ENCODE results near the gene IFT57. TPM values are rescaled to one million over a fixed set of nuclear protein-coding genes. Genes with fewer than 3 reads are reported as not detected.

The IFT57 gene
- total RNA-seq, 1 experiment from 2014 or later: 17.6 TPM

DNA sequence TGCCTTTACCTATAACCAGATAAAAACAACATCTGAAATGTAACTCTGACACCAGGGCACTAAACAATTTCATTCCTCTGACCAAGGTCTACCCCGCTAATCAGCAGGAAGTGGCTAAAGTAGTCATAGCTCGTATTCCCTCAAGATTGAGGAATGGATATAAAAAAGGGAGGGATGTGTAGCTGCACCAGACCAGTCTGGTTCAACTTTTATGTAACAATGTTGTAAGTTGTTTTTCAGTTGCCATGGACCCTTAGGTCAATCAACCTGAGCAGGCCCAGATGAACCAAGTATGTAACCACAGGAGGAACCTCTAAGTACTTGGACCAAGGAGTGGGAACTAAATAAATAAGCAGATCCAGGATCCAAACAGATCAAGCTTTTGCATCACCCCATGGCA, 28.4 kb upstream of the IFT57 start:
- no peak for DNase-seq
- H3K27me3 ChIP-seq (replicated peaks; ENCODE audit: control insufficient read depth, insufficient read depth, low read length): no peaks in the 10 kb centered on the region
- H3K27ac Mint-ChIP-seq (ENCODE audit: unreplicated experiment): no peak overlapping the region
- peaks cover 7% of the 10 kb centered on the region for H3K4me1 Mint-ChIP-seq (ENCODE audit: low read depth, unreplicated experiment)
- BruUV-seq (replicated peaks): no TSS peak
- POLR2A ChIA-PET: no interaction called here
- peaks cover 10% of the 10 kb centered on the region for H3K9me3 Mint-ChIP-seq (ENCODE audit: unreplicated experiment)
- intact Hi-C loops (cut with micrococcal nuclease; ENCODE audit: unreplicated experiment): no loop called here
- H3K36me3 Mint-ChIP-seq (ENCODE audit: insufficient read depth, unreplicated experiment): peaks cover 5% of the 10 kb centered on the region
- H3K27me3 Mint-ChIP-seq (ENCODE audit: insufficient read depth, unreplicated experiment): no peaks in the 10 kb centered on the region
- H3K36me3 ChIP-seq (ENCODE audit: control insufficient read depth, insufficient read depth, low read length): no peaks in the 10 kb centered on the region
- H3K4me3 Mint-ChIP-seq (ENCODE audit: unreplicated experiment): no peak overlapping the region
- CTCF ChIA-PET: no interaction called here
- H3K4me3 ChIP-seq (ENCODE audit: low read depth, low read length): no peak overlapping the region
- no peaks in the 10 kb centered on the region for H3K4me1 ChIP-seq
- TF ChIP-seq, protein P1, sequence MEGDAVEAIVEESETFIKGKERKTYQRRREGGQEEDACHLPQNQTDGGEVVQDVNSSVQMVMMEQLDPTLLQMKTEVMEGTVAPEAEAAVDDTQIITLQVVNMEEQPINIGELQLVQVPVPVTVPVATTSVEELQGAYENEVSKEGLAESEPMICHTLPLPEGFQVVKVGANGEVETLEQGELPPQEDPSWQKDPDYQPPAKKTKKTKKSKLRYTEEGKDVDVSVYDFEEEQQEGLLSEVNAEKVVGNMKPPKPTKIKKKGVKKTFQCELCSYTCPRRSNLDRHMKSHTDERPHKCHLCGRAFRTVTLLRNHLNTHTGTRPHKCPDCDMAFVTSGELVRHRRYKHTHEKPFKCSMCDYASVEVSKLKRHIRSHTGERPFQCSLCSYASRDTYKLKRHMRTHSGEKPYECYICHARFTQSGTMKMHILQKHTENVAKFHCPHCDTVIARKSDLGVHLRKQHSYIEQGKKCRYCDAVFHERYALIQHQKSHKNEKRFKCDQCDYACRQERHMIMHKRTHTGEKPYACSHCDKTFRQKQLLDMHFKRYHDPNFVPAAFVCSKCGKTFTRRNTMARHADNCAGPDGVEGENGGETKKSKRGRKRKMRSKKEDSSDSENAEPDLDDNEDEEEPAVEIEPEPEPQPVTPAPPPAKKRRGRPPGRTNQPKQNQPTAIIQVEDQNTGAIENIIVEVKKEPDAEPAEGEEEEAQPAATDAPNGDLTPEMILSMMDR (IDR thresholded peaks at IDR 0.05; ENCODE audit: insufficient read depth in 1 of 2, low read depth in 1 of 2, low read length in 1 of 2, severe bottlenecking in 1 of 2, unreplicated experiment in 1 of 2): no peak
- H3K9me3 ChIP-seq: no peaks in the 10 kb centered on the region

DNA sequence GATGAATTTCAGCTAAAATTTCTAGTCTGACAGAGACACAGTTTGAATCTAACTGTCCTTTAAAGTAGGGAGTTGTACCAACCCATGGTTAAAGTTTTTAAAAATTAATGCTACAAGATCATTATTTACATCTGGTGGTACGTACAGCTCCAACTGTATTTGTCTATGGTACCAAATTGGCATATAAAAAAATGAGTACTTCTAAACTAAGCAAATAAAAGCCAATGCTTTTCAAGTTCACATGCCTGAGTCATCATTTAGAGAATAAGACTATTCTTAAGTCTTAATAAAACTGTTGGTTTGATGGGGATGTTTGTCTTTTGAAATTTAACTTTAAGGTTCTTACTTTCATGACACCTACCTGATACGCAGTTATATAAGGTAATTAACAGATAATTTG, 21.0 kb upstream of the IFT57 start:
- no TSS peak for BruUV-seq (replicated peaks)
- Mint-ChIP-seq H3K36me3 (ENCODE audit: insufficient read depth, unreplicated experiment) (peaks cover under 1% of the 10 kb centered on the region), H3K27ac (ENCODE audit: unreplicated experiment) (no peak overlapping the region), H3K4me3 (ENCODE audit: unreplicated experiment) (no peak overlapping the region), H3K9me3 (ENCODE audit: unreplicated experiment) (peaks cover 20% of the 10 kb centered on the region), H3K27me3 (ENCODE audit: insufficient read depth, unreplicated experiment) (no peaks in the 10 kb centered on the region), H3K4me1 (ENCODE audit: low read depth, unreplicated experiment) (peaks cover 15% of the 10 kb centered on the region)
- ChIA-PET POLR2A (no interaction called here), CTCF (no interaction called here)
- H3K4me3 ChIP-seq (ENCODE audit: low read depth, low read length): no peak overlapping the region
- H3K9me3 ChIP-seq: peaks cover 8% of the 10 kb centered on the region; the same call in 1 of the 2 replicates
- TF ChIP-seq, protein P1 (IDR thresholded peaks at IDR 0.05; ENCODE audit: insufficient read depth in 1 of 2, low read depth in 1 of 2, low read length in 1 of 2, severe bottlenecking in 1 of 2, unreplicated experiment in 1 of 2): no peak
- DNase-seq: no peak
- H3K27me3 ChIP-seq (replicated peaks; ENCODE audit: control insufficient read depth, insufficient read depth, low read length): no peaks in the 10 kb centered on the region
- intact Hi-C loops (cut with micrococcal nuclease; ENCODE audit: unreplicated experiment): loop anchor here (5.0 kb wide), 1 partner anchor 74 kb away; no protein-coding TSS in a partner anchor
- peaks cover 44% of the 10 kb centered on the region for H3K4me1 ChIP-seq
- no peaks in the 10 kb centered on the region for H3K36me3 ChIP-seq (ENCODE audit: control insufficient read depth, insufficient read depth, low read length)

DNA sequence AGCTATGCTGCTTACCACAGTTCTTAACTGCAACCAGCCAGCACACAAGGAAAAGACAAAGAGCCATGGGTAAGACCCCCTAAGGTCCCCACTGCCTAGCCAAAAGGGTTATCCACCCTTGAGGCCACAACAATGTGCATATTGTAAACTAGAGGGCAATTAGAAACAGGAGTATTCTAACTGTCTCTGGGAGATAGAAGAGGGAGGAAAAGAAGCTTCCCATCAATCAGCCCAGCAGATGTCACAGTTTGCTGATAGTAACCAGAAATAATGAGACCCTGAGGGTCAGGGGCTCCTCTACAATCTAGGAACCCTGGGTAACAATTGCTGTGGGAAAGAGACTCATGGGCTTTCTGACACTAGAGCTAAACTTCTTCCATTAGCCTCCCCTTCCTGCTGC, 20.6 kb upstream of the IFT57 start:
- Mint-ChIP-seq H3K4me1 (ENCODE audit: low read depth, unreplicated experiment) (peaks cover 15% of the 10 kb centered on the region), H3K27ac (ENCODE audit: unreplicated experiment) (peak overlapping the region; percentile 44), H3K9me3 (ENCODE audit: unreplicated experiment) (peaks cover 20% of the 10 kb centered on the region), H3K36me3 (ENCODE audit: insufficient read depth, unreplicated experiment) (no peaks in the 10 kb centered on the region), H3K4me3 (ENCODE audit: unreplicated experiment) (no peak overlapping the region), H3K27me3 (ENCODE audit: insufficient read depth, unreplicated experiment) (no peaks in the 10 kb centered on the region)
- no peaks in the 10 kb centered on the region for H3K27me3 ChIP-seq (replicated peaks; ENCODE audit: control insufficient read depth, insufficient read depth, low read length)
- intact Hi-C loops (cut with micrococcal nuclease; ENCODE audit: unreplicated experiment): loop anchor here (5.0 kb wide), 1 partner anchor 75 kb away; no protein-coding TSS in a partner anchor
- H3K4me1 ChIP-seq: peaks cover 44% of the 10 kb centered on the region
- no peak overlapping the region for H3K4me3 ChIP-seq (ENCODE audit: low read depth, low read length)
- ChIA-PET POLR2A (no interaction called here), CTCF (no interaction called here)
- no peaks in the 10 kb centered on the region for H3K36me3 ChIP-seq (ENCODE audit: control insufficient read depth, insufficient read depth, low read length)
- BruUV-seq (replicated peaks): no TSS peak
- peaks cover 8% of the 10 kb centered on the region; the same call in 1 of the 2 replicates for H3K9me3 ChIP-seq
- DNase-seq: no peak
- TF ChIP-seq, protein P1 (IDR thresholded peaks at IDR 0.05; ENCODE audit: insufficient read depth in 1 of 2, low read depth in 1 of 2, low read length in 1 of 2, severe bottlenecking in 1 of 2, unreplicated experiment in 1 of 2): no peak
